K562 (cell line): Measurements from ENCODE around the gene TOPORS. TPM values are rescaled to one million over a fixed set of nuclear protein-coding genes. Genes with fewer than 3 reads are reported as not detected.

Experiments used
- ARID2 ChIP-seq: fragments of 450-650 bp; IDR thresholded peaks from 2 replicates; pipeline ENCODE4 v1.6.1; 2017; ENCODE audit warnings: antibody characterized with exemption, mild to moderate bottlenecking
- CBFA2T3 ChIP-seq: fragments of 450-650 bp; IDR thresholded peaks from 2 replicates; pipeline ENCODE4 v1.6.1; 2017
- CTBP1 ChIP-seq: fragments of 450-650 bp; IDR thresholded peaks from 2 replicates; pipeline ENCODE4 v1.6.1; 2016; ENCODE audit warnings: borderline replicate concordance
- CUX1 ChIP-seq: fragments of 200-800 bp; sonication (Bioruptor generic); IDR thresholded peaks from 2 replicates; pipeline ENCODE4 v1.6.1; 2016; ENCODE audit warnings: missing genetic modification characterization, missing compliant biosample characterization
- ESRRA ChIP-seq: fragments of 450-650 bp; IDR thresholded peaks from 2 replicates; pipeline ENCODE4 v1.6.1; 2014; ENCODE audit warnings: low read depth, mild to moderate bottlenecking, moderate library complexity, borderline replicate concordance
- HDGF ChIP-seq: fragments of 450-650 bp; IDR thresholded peaks from 2 replicates; pipeline ENCODE4 v1.6.1; 2016
- HNRNPK ChIP-seq: fragments of 200-400 bp; formaldehyde crosslinking; IDR thresholded peaks from one replicate; pipeline ENCODE4 v1.6.1; 2018; ENCODE audit warnings: mild to moderate bottlenecking, low read depth, low read length; ENCODE audit not compliant: poor library complexity, severe bottlenecking
- NBN ChIP-seq: fragments of 450-650 bp; IDR thresholded peaks from 2 replicates; pipeline ENCODE4 v1.6.1; 2016; ENCODE audit warnings: low read depth, mild to moderate bottlenecking
- NR2C2 ChIP-seq, 2 experiments: fragments of 200-800 bp in 1 of 2; sonication (Bioruptor generic) in 1 of 2; sonication (generic) in 1 of 2; formaldehyde crosslinking in 1 of 2; IDR thresholded peaks; 2 replicates each; pipeline versions ENCODE4 v1.6.1 to v1.8.0; 2016 to 2022; ENCODE audit warnings: mild to moderate bottlenecking in 1 of 2, missing compliant biosample characterization in 1 of 2, missing genetic modification characterization in 1 of 2, missing genetic modification reagents in 1 of 2
- SAP30 ChIP-seq: fragments of 200-600 bp; sonication (generic); IDR thresholded peaks from 2 replicates; pipeline ENCODE4 v1.6.1; 2012; ENCODE audit warnings: borderline replicate concordance, low read depth, mild to moderate bottlenecking, moderate library complexity, low read length, control low read depth, inconsistent platforms; ENCODE audit not compliant: insufficient read depth, poor library complexity, severe bottlenecking
- SOX6 ChIP-seq: fragments of 450-650 bp; IDR thresholded peaks from 2 replicates; pipeline ENCODE4 v1.6.1; 2014; ENCODE audit warnings: mild to moderate bottlenecking
- SPI1 ChIP-seq: IDR thresholded peaks from 2 replicates; pipeline ENCODE4 v1.6.1; 2011; ENCODE audit warnings: low read depth, low read length, control low read depth, borderline replicate concordance
- TSC22D4 ChIP-seq: fragments of 450-650 bp; IDR thresholded peaks from 2 replicates; pipeline ENCODE4 v1.6.1; 2016; ENCODE audit warnings: missing genetic modification characterization, missing biosample characterization, control low read depth
- U2AF1 ChIP-seq: fragments of 200-400 bp; formaldehyde crosslinking; optimal IDR thresholded peaks from 2 replicates; pipeline ENCODE3; 2017; ENCODE audit warnings: mild to moderate bottlenecking, low read depth, low read length, moderate library complexity
- ZNF668 ChIP-seq: fragments of 250-450 bp; sonication (Bioruptor Pico); IDR thresholded peaks from 2 replicates; pipeline ENCODE4 v1.8.0; 2022; ENCODE audit warnings: mild to moderate bottlenecking, inconsistent platforms
- ZNF707 ChIP-seq: fragments of 250-450 bp; sonication (Bioruptor Pico); conservative IDR thresholded peaks from 2 replicates; pipeline ENCODE4 v1.8.0; 2022; ENCODE audit warnings: inconsistent platforms, mild to moderate bottlenecking, moderate library complexity
- polyA plus RNA-seq, 8 experiments: library from polyadenylated mRNA; depleted of rRNA in 4 of 8; stranded (reverse) in 5 of 8; unstranded in 3 of 8; fragments of >200 nt; fragmentation: Nextera tagmentation in 2 of 8; fragmentation: Illumina TruSeq in 1 of 8; extraction: Ambion mirVana in 2 of 8; extraction: Trizol in 1 of 8; gene quantifications; 2 replicates each; pipeline versions ENCODE4 v1.2.1 to v1.2.3, GENCODE V29; 2011 to 2014; ENCODE audit warnings: inconsistent platforms in 1 of 8, missing spikeins in 1 of 8
- total RNA-seq, 7 experiments: library from RNA; depleted of rRNA in 6 of 7; stranded (reverse); fragments of >200 nt in 6 of 7; fragmentation: Illumina TruSeq in 2 of 7; extraction: Trizol in 2 of 7; gene quantifications; 2 replicates each; pipeline versions ENCODE4 v1.2.1 to v1.2.3, GENCODE V29; 2011 to 2021; ENCODE audit warnings: low replicate concordance in 1 of 7
- TF ChIP-seq, protein P1 (sequence below), 2 experiments: fragments of 450-650 bp in 1 of 2; sonication (generic) in 1 of 2; formaldehyde crosslinking; conservative IDR thresholded peaks; 2 replicates each; pipeline versions ENCODE4 v1.4.0 to v1.8.1; 2020 to 2022; ENCODE audit warnings: mild to moderate bottlenecking in 1 of 2, missing genetic modification reagents in 1 of 2

TOPORS gene
- total and polyA plus RNA-seq, 9 of the 15 experiments (the other 6 are each of a cell fraction or from before 2014, with no cell fraction given): 4.3 to 19.6 (median 9.9) TPM

GRCh38 chr9:32552172-32552872 lies at the start of gene TOPORS, which contains the start of gene SMIM27 (continued):
- TF ChIP-seq U2AF1 (no peak), CTBP1 (no peak), SAP30 (no peak), HDGF (no peak), HNRNPK (no peak), NR2C2 (CRISPR knock-in tag; IDR thresholded peaks at IDR 0.05) (no peak), NR2C2 (tag; IDR thresholded peaks at IDR 0.05) (peak; percentile 33; the same call in 1 of the 2 replicates), ARID2 (no peak), SPI1 (no peak), ZNF668 (CRISPR knock-in tag) (no peak), NBN (0 out of 2 replicates have a peak, but pooled peaks have one; percentile 44), ZNF707 (CRISPR knock-in tag) (no peak), CBFA2T3 (no peak), CUX1 (CRISPR knock-in tag) (no peak), SOX6 (no peak), ESRRA (no peak), TSC22D4 (tag) (no peak)
- TF ChIP-seq, protein P1, sequence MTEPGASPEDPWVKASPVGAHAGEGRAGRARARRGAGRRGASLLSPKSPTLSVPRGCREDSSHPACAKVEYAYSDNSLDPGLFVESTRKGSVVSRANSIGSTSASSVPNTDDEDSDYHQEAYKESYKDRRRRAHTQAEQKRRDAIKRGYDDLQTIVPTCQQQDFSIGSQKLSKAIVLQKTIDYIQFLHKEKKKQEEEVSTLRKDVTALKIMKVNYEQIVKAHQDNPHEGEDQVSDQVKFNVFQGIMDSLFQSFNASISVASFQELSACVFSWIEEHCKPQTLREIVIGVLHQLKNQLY (CRISPR knock-in tag; conservative IDR thresholded peaks at IDR 0.05): no peak
